GM12892 (cell line): Measurements from ENCODE around the gene ACLY.

Experiments
- DNase-seq: peaks from one replicate; pipeline ENCODE4 v3.0.0; 2011; ENCODE audit not compliant: insufficient read length
- FAIRE-seq: peaks from 2 replicates; lab custom pipeline; 2011; peaks lifted over from hg19 to GRCh38; lab: Jason Lieb, UNC
- POLR2A ChIP-seq: IDR thresholded peaks from 2 replicates; pipeline ENCODE4 v1.6.1; 2011; ENCODE audit warnings: low read depth, low read length, control low read depth
- POLR2AphosphoS5 ChIP-seq: IDR thresholded peaks from 2 replicates; pipeline ENCODE4 v1.6.1; 2011; ENCODE audit warnings: low read depth, low read length, control low read depth
- TAF1 ChIP-seq: IDR thresholded peaks from 2 replicates; pipeline ENCODE4 v1.6.1; 2011; ENCODE audit warnings: low read depth, mild to moderate bottlenecking, control low read depth, low read length, borderline replicate concordance

Gene ACLY

DNA sequence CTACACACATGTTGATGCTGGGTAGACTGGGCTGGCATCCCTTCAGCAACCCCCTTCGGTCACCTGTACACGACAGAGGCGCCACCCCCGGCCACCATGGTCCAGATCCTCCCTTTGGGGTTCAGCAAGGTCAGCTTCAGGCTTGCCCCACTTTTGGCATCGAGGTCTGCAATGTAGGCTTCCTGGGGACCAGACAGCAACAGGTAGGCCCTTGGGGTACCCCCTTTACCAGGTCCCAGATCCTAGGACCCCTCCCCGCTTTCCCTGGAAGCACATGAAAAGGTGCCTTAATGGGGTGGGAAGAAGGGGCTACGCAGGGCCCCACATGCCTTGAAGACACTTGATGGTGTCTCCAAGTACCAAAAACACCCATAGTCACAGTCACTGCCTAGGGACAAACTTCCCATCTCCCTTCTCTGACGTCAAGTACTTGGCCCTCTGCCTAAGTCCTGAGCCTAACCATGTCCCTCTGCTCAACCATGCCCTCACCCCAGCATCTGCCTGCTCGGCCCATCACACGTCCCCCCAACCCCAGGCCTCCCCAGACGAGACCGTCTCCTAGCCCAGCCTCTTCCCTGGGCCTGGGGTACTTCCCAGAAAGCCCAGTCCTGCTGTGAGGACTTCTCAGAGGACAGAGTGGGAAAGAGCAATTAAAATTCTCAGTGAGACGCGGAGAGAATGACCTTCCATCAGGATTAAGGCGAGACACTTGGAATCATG lies 12.1 kb downstream of the ACLY start:
- DNase-seq, result no peak
- no peak for TF ChIP-seq POLR2AphosphoS5
- no peak for TF ChIP-seq TAF1
- TF ChIP-seq POLR2A, result no peak
- FAIRE-seq, result no peak

DNA sequence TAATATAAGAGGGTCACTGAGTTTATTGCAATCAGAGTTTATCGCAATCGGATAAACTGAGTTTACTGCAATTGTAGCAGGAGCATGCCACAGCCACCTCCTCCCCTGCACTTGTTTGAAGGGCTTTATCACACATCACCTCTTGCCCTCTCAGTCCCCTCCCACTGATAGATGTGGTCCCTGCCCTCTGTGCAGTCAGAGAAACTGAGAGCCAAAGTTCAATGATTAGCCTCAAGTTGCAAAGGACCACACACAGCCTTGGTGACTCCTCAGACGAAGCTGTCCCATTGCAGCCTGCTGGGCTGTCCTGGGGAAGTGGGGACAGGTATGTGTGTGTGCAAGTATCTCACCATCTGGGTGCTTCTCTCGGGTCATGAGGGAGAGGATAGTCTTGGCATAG lies 13.6 kb downstream of the ACLY start:
- FAIRE-seq, result no peak
- DNase-seq, result no peak
- TF ChIP-seq TAF1, result no peak
- TF ChIP-seq POLR2A, result no peak
- TF ChIP-seq POLR2AphosphoS5, result no peak

DNA sequence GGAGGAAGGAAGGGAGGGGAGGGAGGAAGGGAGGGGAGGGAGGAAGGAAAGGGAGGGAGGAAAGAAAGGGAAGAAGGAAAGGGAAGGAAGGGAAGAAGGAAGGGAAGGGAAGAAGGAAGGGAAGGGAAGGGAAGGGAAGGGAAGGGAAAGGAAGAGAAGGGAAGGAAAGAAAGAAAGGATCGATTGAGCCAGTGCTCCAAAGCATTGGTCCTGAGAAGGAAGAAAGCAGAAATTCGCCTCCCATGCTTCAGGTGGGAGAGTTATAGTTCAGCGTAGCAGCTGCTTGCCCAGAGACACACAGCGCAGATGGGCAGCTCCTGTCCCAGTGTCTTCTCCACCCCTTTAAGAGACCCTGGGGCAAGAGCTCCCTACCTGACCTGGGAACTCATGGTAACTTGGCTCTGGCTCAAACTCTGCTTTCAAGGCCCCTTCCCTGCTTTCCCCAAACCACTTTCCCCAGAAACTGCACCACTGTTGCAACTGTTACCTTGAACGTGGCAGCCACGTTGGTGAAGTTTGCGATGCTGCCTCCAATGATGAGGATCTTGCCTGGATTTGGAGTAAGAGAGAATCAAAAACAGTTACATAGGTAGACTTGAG lies 14.4 kb downstream of the ACLY start:
- FAIRE-seq, result no peak

DNA sequence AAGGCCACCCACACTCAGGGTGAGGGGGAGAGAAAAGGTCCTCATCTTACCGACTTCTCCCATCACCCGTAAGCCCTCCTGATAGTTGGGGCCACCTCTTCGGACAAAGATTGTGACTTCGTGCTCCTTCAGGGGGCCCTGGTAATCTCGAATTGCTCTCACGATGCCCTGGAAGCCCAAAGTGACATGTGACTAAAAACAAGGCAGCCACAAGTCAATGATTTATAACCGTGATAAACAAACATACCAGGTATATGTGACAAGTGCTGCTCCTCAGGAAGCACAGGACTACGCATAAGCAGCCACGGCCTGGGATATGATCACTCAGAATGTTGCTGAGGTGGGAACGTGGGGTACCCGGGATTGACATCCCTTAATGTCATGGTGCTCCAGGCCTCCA lies 17.1 kb downstream of the ACLY start:
- TF ChIP-seq TAF1 (no peak), POLR2A (no peak), POLR2AphosphoS5 (no peak)
- FAIRE-seq, result no peak
- DNase-seq, result no peak

More for the DNA sequence above, 14.4 kb downstream of the ACLY start:
- DNase-seq, result no peak
- TF ChIP-seq POLR2A (no peak), TAF1 (no peak), POLR2AphosphoS5 (no peak)

DNA sequence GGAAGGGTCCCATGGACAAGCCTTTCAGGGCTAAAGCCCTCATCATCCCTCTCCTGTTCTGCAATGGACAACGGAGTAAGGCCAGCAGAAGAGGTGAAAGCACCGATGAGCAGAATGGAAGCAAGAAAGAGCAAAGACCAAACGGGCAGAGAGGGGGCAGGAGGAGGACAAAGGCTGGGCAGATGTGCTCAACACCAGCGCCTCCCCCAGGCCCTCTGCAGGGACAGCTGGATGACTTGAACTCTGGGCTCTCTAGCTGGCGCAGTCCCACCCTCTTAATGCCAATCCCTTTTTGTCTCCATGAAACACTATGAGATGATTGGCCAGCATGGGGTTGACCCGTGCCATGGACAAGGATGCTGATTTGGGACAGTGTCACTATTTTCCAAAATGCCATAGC lies 22.0 kb downstream of the ACLY start:
- no peak for TF ChIP-seq POLR2A
- TF ChIP-seq POLR2AphosphoS5, result no peak
- no peak for TF ChIP-seq TAF1
- no peak for DNase-seq
- FAIRE-seq, result no peak

DNA sequence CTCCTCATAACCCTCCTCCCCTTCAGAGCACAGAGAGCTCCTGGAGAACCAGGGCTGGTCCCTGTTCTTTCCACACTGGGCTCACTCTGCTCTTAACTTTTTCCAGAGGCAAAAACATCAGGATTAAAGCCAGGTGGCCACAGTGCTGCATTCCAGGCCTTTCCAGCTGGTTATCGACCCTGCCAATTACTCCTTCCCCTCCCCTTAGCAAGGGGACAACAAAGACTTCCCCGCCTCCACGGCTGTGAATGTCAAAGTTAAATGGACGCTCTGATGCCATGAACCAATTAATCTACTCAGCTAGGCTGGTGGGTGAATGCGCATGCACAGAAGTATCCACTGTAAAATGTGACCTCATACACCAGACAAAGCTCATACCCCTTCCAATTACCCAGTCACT lies 23.1 kb downstream of the ACLY start:
- DNase-seq (no peak), FAIRE-seq (no peak)

DNA sequence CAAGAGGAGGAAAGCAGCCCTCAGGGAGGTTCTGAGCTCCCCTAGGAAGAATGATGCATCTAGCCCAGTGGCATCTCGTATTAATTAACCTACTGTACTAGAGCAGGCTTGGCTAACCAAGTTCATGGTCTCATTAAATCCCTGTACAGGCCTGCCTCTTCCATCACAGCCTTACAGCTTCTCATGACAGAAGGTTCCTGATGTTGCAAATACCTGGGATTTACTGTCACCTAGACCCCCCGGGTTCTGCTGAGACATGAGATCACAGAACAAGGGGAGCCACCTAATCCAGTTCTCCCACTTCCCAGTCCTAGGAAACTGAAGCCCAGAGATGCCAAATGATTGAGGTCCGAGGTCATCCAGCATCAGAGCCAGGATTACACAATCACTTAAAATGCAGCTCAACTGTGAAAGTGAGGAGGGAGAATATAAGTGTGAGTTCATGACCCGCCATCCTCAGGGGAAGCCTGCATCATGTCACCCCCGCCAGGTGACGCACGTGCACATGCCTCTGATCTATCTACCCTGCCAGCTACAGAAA lies 23.9 kb downstream of the ACLY start:
- TF ChIP-seq TAF1 (no peak), POLR2A (no peak), POLR2AphosphoS5 (no peak)
- FAIRE-seq, result no peak
- no peak for DNase-seq

More for the DNA sequence above, 23.1 kb downstream of the ACLY start:
- TF ChIP-seq TAF1 (no peak), POLR2AphosphoS5 (no peak), POLR2A (no peak)

DNA sequence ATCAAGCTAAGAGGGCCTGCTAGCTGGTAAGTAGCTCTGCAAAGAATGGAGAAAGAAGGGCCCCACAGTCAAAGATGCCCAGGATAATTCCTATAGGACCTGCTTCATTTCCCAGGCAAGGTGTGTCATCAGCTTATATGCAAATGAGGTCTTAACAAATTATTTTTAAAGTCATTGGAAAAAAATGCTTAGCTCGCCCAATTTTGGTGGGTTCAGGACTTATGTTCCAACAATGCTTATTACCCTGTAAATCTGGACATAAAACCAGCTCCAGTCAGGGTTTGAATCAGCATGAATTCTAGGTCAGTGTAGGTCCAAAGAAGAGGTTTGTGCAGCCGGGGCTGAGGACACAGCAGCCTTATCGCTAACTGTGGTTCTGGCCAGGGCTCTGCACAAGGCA lies 25.4 kb downstream of the ACLY start:
- FAIRE-seq, result no peak
- no peak for DNase-seq
- TF ChIP-seq POLR2A (no peak), TAF1 (no peak), POLR2AphosphoS5 (no peak)

DNA sequence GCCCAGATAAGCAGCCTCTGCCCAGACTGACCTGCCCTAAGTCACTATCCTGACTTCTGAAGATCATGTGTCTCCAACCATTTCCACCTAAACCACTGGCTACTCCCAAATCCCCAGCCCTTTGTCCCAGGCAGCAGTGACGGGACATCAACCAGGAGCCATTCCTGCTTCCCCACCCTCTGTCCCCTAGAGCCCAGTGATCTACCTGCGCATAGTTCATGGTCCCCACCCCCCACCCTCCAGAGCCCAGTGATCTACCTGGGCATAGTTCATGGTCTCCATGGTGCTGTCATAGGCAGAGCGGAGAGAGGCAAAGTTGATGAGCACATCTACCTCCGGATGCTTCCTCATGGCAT lies 26.8 kb downstream of the ACLY start:
- DNase-seq (no peak), FAIRE-seq (no peak)
- TF ChIP-seq TAF1 (no peak), POLR2A (no peak)

DNA sequence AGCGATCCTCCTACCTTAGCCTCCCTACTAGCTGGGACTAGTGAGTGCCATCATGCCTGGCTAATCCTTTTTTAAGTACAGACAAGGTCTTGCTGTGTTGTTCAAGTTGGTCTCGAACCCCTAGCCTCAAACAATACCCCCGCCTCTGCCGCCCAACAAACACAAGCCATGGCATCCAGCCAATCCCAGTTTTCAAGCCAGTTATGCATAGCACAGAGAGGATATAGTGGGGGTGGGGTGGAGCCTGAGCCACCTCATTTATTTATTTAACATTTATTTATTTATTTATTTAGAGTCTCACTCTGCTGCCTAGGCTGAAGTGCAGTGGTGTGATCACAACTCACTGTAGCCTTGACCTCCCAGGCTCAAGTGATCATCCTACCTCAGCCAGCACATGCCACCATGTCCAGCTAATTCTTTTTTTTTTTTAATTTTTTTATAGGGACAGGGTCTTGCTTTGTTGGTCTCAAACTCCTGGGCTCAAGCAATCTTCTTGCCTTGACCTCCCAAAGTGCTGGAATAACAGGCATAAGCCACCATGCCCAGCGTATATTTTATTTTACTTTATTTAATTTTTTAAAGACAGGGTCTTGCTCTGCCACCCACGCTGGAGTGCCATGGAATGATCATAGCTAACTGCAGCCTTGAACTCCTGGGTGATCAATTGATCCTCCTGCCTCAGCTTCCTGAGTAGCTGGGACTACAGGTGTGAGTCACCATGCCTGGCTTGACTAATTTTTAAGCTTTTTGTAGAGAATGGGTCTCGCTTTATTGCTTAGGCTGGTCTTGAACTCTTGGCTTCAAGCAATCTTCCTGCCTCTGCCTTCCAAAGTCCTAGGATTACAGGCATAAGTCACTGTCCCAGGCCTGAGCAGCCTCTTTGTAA lies 27.4 kb downstream of the ACLY start:
- TF ChIP-seq POLR2A (no peak), TAF1 (no peak), POLR2AphosphoS5 (no peak)
- FAIRE-seq, result no peak
- no peak for DNase-seq

DNA sequence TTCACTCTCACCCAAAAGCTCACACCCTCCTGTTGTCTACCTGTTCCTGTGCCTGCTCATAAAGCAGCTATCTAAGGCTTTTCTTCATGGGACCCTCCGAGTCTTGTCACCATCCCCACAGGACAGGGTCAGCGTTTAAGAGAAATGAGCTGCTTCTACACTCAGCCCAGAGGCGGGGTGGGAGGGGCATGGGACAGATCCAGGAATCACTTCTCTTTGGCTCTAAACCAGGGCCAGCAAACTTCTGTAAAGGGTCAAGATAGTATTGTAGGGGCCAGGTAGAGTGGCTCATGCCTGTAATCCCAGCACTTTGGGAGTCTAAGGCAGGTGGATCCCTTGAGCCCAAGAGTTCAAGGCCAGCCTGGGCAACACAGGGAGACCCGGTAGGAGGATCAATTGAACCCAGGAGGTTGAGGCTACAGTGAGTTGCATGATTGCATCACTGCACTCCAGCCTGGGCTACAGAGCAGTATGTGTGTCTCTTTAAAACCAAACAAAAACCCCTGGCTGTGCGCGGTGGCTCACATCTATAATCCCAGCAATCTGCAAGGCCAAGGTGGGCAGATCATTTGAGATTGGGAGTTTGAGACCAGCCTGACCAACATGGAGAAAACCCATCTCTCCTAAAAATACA lies 30.3 kb downstream of the ACLY start:
- DNase-seq, result no peak
- TF ChIP-seq POLR2AphosphoS5 (no peak), POLR2A (no peak), TAF1 (no peak)
- FAIRE-seq, result no peak
